Neuronal stem cell (in vitro differentiated cells): ENCODE measurements around the gene SMIM33.
"Not testable (repeated sequence)": the region's sequence is repeated elsewhere in the genome, so short reads cannot be mapped to it uniquely, and the experiment has no call there.

Experiments used
- DNase-seq: peaks from one replicate; pipeline ENCODE4 v3.0.0-alpha.2; 2013; ENCODE audit warnings: low spot score
- H2AFZ ChIP-seq: one replicate; pipeline ENCODE4 v1.6.1; 2013; ENCODE audit warnings: mild to moderate bottlenecking, low read length, inconsistent platforms
- H2AK5ac ChIP-seq: 2 replicates; pipeline ENCODE4 v1.6.1; 2013; ENCODE audit warnings: low read depth, mild to moderate bottlenecking, inconsistent platforms, low read length, moderate library complexity, mixed read lengths
- H2BK120ac ChIP-seq: 2 replicates; pipeline ENCODE4 v1.6.1; 2013; ENCODE audit warnings: low read depth, mild to moderate bottlenecking, inconsistent platforms, low read length, moderate library complexity, mixed read lengths
- H2BK12ac ChIP-seq: one replicate; pipeline ENCODE4 v1.6.1; 2013; ENCODE audit warnings: low read length, inconsistent platforms
- H2BK15ac ChIP-seq: 2 replicates; pipeline ENCODE4 v1.6.1; 2013; ENCODE audit warnings: mild to moderate bottlenecking, low read length, inconsistent platforms, mixed read lengths
- H2BK5ac ChIP-seq: one replicate; pipeline ENCODE4 v1.6.1; 2013; ENCODE audit warnings: inconsistent platforms, mild to moderate bottlenecking, low read length, moderate library complexity
- H3K14ac ChIP-seq: one replicate; pipeline ENCODE4 v1.6.1; 2013; ENCODE audit warnings: low read length, inconsistent platforms
- H3K18ac ChIP-seq: 2 replicates; pipeline ENCODE4 v1.6.1; 2013; ENCODE audit warnings: low read length, inconsistent platforms
- H3K23ac ChIP-seq: 2 replicates; pipeline ENCODE4 v1.6.1; 2013; ENCODE audit warnings: low read depth, mild to moderate bottlenecking, mixed read lengths, low read length, inconsistent platforms; ENCODE audit not compliant: poor library complexity
- H3K27ac ChIP-seq: replicated peaks from 3 replicates; pipeline ENCODE4 v1.5.1; 2013; ENCODE audit warnings: low read length, inconsistent platforms
- H3K27me3 ChIP-seq, 3 experiments: 2 replicates each; pipeline ENCODE4 v1.6.1; 2013; ENCODE audit warnings: low read length in 3 of 3, mild to moderate bottlenecking in 2 of 3, inconsistent platforms in 1 of 3, low read depth in 1 of 3, mixed read lengths in 1 of 3, moderate library complexity in 1 of 3; ENCODE audit not compliant: control insufficient read depth in 3 of 3, insufficient read depth in 3 of 3
- H3K36me3 ChIP-seq, 2 donors: replicated peaks in 1 of 2; 2 replicates each; pipeline ENCODE4 v1.6.1; 2013; ENCODE audit warnings: low read length in 2 of 2; ENCODE audit not compliant: control insufficient read depth in 2 of 2, insufficient read depth in 2 of 2
- H3K4ac ChIP-seq: 2 replicates; pipeline ENCODE4 v1.6.1; 2013; ENCODE audit warnings: inconsistent platforms, mild to moderate bottlenecking, low read length, moderate library complexity
- H3K4me1 ChIP-seq, 2 donors: 1 replicate in 1 of 2; 2 replicates in 1 of 2; pipeline ENCODE4 v1.6.1; 2013; ENCODE audit warnings: low read length in 2 of 2, low read depth in 1 of 2; ENCODE audit not compliant: control insufficient read depth in 2 of 2, insufficient read depth in 1 of 2
- H3K4me2 ChIP-seq: one replicate; pipeline ENCODE4 v1.6.1; 2013; ENCODE audit warnings: mild to moderate bottlenecking, low read length, inconsistent platforms; ENCODE audit not compliant: insufficient read depth, poor library complexity, severe bottlenecking
- H3K4me3 ChIP-seq, 2 donors: 2 replicates each; pipeline ENCODE4 v1.5.1; 2013; ENCODE audit warnings: low read length in 2 of 2, mild to moderate bottlenecking in 2 of 2, inconsistent platforms in 1 of 2, moderate library complexity in 1 of 2
- H3K79me1 ChIP-seq: one replicate; pipeline ENCODE4 v1.6.1; 2013; ENCODE audit warnings: low read depth, mild to moderate bottlenecking, inconsistent platforms, low read length, moderate library complexity
- H3K9ac ChIP-seq: one replicate; pipeline ENCODE4 v1.6.1; 2013; ENCODE audit warnings: mild to moderate bottlenecking, low read depth, low read length, inconsistent platforms; ENCODE audit not compliant: poor library complexity
- H3K9me3 ChIP-seq, 2 donors: replicated peaks in 1 of 2; 2 replicates each; pipeline versions ENCODE3 to v1.6.1; 2013; ENCODE audit warnings: low read length in 2 of 2, mild to moderate bottlenecking in 2 of 2, inconsistent platforms in 1 of 2, low read depth in 1 of 2, mixed read lengths in 1 of 2, moderate library complexity in 1 of 2; ENCODE audit not compliant: control insufficient read depth in 2 of 2, insufficient read depth in 1 of 2
- H4K8ac ChIP-seq: one replicate; pipeline ENCODE4 v1.6.1; 2013; ENCODE audit warnings: low read depth, mild to moderate bottlenecking, inconsistent platforms, low read length, moderate library complexity
- H4K91ac ChIP-seq: one replicate; pipeline ENCODE4 v1.6.1; 2013; ENCODE audit warnings: low read length, low read depth, mild to moderate bottlenecking, inconsistent platforms; ENCODE audit not compliant: poor library complexity
- WGBS, 2 donors: extraction: QIAGEN DNeasy Blood & Tissue Kit; methylation state at CpG; one replicate each; pipeline ENCODE4 v1.1.7; 2013; ENCODE audit warnings: missing lambda C conversion rate in 2 of 2, mixed read lengths in 1 of 2; ENCODE audit not compliant: insufficient read length in 2 of 2, insufficient replicate concordance in 1 of 2; ENCODE audit errors: extremely low coverage in 2 of 2; 5-methylcytosine and 5-hydroxymethylcytosine counted together

Gene SMIM33

DNA sequence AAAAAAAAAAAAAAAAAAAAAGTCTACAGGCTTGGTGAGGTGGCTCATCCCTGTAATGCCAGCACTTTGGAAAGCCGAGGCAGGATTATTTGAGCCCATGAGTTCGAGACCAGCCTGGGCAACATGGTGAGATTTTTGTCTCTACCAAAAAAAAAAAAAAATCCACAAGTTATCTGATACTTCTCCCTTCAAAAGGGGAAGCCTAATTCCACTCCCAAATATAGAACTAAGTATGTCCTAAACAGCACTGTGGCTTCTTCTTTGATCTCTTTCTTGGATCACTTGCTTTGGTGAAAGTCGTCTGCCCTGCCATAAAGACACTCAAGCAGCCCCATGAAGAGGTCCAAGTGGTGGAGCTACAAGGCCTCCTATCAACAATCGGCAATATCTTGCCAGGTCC lies 30.6 kb downstream of the SMIM33 start:
- Histone ChIP-seq H3K14ac (no peak overlapping the region), H3K9ac (no peak overlapping the region), H3K4ac (no peak overlapping the region), H3K18ac (peak overlapping the region; percentile 13), H3K9me3 (no peaks in the 10 kb centered on the region), H3K36me3 (no peaks in the 10 kb centered on the region), H2BK15ac (no peak overlapping the region), H3K4me1 (peaks cover 0 to 2% of the 10 kb centered on the region in 2 donors), H4K8ac (no peak overlapping the region), H3K79me1 (no peaks in the 10 kb centered on the region), H2AFZ (no peak overlapping the region), H2BK120ac (no peak overlapping the region), H2BK12ac (no peak overlapping the region), H4K91ac (no peak overlapping the region), H3K27ac (no peak overlapping the region), H3K4me2 (no peak overlapping the region), H3K23ac (no peak overlapping the region), H3K27me3 (peaks cover 0 to 3% (median 0%) of the 10 kb centered on the region in 3 experiments), H2AK5ac (no peak overlapping the region), H2BK5ac (no peak overlapping the region), H3K4me3 (no peak overlapping the region)
- DNase-seq: no peak
- no CpG with 5 or more reads among the region's 4 CpGs for WGBS, 2 donors

DNA sequence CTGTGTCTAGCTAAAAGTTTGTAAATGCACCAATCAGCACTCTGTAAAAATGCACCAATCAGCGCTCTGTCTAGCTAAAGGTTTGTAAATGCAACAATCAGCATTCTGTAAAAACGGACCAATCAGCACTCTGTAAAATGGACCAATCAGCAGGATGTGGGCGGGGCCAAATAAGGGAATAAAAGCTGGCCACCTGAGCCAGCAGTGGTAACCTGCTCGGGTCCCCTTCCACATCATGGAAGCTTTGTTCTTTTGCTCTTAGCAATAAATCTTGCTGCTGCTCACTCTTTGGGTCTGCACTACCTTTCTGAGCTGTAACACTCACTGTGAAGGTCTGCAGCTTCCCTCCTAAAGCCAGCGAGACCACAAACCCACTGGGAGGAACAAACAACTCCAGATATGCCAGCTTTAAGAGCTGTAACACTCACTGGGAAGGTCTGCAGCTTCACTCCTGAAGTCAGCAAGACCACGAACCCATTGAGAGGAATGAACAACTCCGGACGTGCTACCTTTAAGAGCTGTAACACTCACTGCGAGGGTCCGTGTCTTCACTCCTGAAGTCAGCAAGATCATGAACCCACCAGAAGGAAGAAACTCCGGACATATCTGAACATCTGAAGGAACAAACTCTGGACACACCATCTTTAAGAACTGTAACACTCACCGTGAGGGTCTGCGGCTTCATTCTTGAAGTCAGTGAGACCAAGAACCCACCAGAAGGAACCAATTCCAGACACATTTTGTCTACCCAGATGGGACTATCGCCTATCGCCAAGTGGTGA lies 32.4 kb downstream of the SMIM33 start:
- H3K27me3 ChIP-seq, H3K4ac ChIP-seq, H3K9me3 ChIP-seq, H3K79me1 ChIP-seq, H2BK15ac ChIP-seq, H3K4me2 ChIP-seq, H3K23ac ChIP-seq, H3K36me3 ChIP-seq, H3K18ac ChIP-seq, H2BK120ac ChIP-seq, H4K91ac ChIP-seq, H3K4me1 ChIP-seq, H3K27ac ChIP-seq, H2BK5ac ChIP-seq, H3K4me3 ChIP-seq, DNase-seq, H3K9ac ChIP-seq, H2BK12ac ChIP-seq, H2AK5ac ChIP-seq, H3K14ac ChIP-seq, H4K8ac ChIP-seq: not testable (repeated sequence)
- peak overlapping the region; percentile 87 for H2AFZ ChIP-seq
- no CpG with 5 or more reads among the region's 15 CpGs for WGBS, 2 donors

DNA sequence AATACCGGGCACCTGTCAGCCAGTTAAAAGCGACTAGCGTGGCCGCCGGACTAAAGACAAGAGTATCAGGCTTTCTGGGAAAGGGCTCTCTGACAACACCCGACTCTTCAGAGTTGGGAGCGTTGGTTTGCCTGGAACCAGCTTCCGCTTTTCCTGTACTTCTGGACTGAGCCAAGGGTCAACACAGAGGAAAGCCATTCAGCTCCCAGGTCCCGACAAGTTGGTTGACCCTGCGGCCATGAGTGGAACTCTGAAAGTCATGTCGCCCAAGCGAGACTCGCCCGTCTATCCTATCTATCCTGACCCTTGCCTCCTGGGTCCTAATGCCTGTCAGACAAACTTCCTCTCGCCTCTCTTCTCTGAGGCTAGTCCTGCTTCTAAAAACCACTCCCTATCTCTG lies 33.1 kb downstream of the SMIM33 start:
- not testable (repeated sequence) for H3K23ac ChIP-seq, H3K4ac ChIP-seq, H2AK5ac ChIP-seq, H3K18ac ChIP-seq, H4K91ac ChIP-seq, H3K36me3 ChIP-seq, H3K27ac ChIP-seq, H3K9me3 ChIP-seq, H3K9ac ChIP-seq, H4K8ac ChIP-seq, H3K4me2 ChIP-seq, H2BK15ac ChIP-seq, H3K4me1 ChIP-seq, H2BK12ac ChIP-seq, H2BK120ac ChIP-seq, H3K27me3 ChIP-seq, H3K79me1 ChIP-seq, H2BK5ac ChIP-seq, DNase-seq, H3K14ac ChIP-seq
- peak overlapping the region in 1 of 2 donors; percentile 12 for H3K4me3 ChIP-seq
- no CpG with 5 or more reads among the region's 15 CpGs for WGBS, 2 donors
- peak overlapping the region; percentile 87 for H2AFZ ChIP-seq

DNA sequence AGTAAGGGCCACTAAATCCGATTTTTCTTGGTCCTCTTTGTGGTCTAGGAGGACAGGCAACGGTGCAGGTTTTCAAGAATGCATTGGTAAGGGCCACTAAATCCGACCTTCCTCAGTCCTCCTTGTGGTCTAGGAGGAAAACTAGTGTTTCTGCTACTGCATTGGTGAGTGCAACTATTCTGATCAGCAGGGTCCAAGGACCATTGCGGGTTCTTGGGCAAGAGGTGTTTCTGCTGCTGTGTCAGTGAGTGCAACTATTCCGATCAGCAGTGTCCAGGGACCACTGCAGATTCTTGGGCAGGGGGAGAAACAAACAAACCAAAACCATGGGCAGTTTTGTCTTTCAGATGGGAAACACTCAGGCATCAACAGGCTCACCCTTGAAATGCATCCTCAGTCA lies 33.9 kb downstream of the SMIM33 start:
- H2BK12ac ChIP-seq, H3K27me3 ChIP-seq, H2AFZ ChIP-seq, DNase-seq, H3K18ac ChIP-seq, H2BK120ac ChIP-seq, H2BK5ac ChIP-seq, H3K4me1 ChIP-seq, H3K9ac ChIP-seq, H2AK5ac ChIP-seq, H3K4me2 ChIP-seq, H3K23ac ChIP-seq, H3K36me3 ChIP-seq, H3K14ac ChIP-seq, H3K27ac ChIP-seq, H3K4me3 ChIP-seq, H4K8ac ChIP-seq, H3K9me3 ChIP-seq, H2BK15ac ChIP-seq, H3K79me1 ChIP-seq, H4K91ac ChIP-seq, H3K4ac ChIP-seq: not testable (repeated sequence)
- WGBS, 2 donors: no CpG with 5 or more reads among the region's 5 CpGs
